Sciatic nerve (tissue), 2 donors: ENCODE data around the gene PTPRM. TPM values are rescaled to one million over a fixed set of nuclear protein-coding genes. Genes with fewer than 3 reads are reported as not detected.

Source experiments
- ATAC-seq: fragments of 200-7000 bp; cut with Tn5 transposase; one replicate; pipeline ENCODE4 v1.9.1; 2020; ENCODE audit warnings: mild to moderate bottlenecking, moderate library complexity
- DNase-seq: peaks from one replicate; pipeline ENCODE4 v3.0.0-alpha.2; 2020; ENCODE audit warnings: low spot score
- intact Hi-C: fragments of 100-400 bp; cut with DNase I; formaldehyde crosslinking; loops from one replicate; pipeline ENCODE4 v1.14.2; 2022
- total RNA-seq: library from RNA; stranded (reverse); fragmentation: NEBNext Ultra II Directional; extraction: Animal tissue kit (Norgen Biotek cat#: 25700); gene quantifications from one replicate; pipeline ENCODE4 v1.2.1, GENCODE V29; 2021
- donor health status: DM: no; HTN: no; CAD: no.
- donor health status: DM: no; HTN: no; CAD: no.

The PTPRM gene
- total RNA-seq, 1 donor from 2014 or later, result 66.5 TPM

DNA sequence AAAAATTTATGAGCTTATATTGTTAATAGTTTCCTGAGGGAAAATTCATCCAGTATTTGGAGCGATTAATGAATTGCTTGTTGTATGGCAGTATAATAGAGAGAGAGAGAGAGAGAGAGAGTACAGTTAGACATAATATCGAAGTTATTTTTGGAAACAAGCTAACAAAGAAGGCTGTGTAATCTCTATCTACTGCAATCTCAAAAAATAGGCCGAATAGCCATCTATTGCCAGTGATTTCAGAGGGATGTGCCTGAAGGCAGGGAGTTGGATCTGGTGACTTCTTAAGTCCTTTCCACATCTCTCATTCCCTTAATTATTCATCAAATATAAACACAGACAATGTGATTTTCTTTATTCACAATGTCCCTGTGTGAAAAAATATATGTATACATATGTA is 609.0 kb downstream of the PTPRM start:
- DNase-seq, result no peak
- ATAC-seq, result peak; percentile 75
- intact Hi-C loops, result no loop called here

DNA sequence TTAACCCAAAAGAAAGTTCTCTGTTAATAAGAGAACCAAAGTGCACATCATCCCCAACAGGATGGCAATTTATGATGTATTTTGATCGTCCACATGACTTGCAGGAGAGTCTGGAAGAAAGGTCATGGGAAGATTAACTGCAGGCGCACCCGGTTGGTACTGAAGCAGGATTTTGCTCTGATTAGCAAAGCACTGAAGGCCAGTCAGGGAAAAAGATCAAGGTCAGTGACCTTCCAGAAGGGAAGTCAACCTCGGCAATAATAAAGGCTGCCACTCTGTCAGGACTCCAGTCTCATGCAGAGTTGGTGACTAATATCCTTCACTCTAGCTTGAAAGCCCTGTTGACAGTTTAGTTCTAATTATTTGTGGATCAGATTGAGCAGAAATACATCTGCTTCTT is 609.4 kb downstream of the PTPRM start:
- intact Hi-C loops, result no loop called here
- DNase-seq, result no peak
- peak; percentile 23 for ATAC-seq

DNA sequence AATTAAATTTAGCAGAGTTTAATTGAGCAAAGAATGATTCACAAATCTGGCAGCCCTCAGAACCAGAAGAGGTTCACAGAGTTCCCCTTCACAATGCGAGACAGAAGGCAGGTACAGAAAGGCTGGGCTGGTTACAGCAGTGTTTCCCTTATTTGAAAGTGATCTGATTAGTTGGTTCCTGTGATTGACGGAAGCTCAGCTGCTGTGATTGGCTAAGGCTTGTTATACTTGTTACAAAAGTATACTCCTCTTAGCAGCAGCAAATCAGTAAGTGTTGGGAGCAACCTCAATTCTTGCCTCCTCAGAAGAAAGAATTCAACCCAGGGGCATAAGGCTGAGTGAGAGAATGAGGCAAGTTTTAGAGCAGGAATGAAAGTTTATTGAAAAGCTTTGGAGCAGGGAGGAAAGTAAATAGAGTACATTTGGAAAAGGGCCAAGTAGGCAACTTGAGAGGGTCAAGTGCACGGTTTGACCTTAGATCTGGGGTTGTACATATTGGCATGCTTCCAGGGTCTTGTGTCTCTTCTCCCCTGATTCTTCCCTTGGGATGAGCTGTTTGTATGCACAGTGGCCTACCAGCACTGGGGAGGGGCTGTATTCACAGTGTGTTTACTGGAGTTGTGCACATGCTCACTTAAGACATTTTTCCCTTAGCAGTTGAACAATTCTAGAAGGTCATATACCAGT is 610.4 kb downstream of the PTPRM start:
- ATAC-seq (peak; percentile 83), DNase-seq (no peak)
- intact Hi-C loops, result no loop called here

DNA sequence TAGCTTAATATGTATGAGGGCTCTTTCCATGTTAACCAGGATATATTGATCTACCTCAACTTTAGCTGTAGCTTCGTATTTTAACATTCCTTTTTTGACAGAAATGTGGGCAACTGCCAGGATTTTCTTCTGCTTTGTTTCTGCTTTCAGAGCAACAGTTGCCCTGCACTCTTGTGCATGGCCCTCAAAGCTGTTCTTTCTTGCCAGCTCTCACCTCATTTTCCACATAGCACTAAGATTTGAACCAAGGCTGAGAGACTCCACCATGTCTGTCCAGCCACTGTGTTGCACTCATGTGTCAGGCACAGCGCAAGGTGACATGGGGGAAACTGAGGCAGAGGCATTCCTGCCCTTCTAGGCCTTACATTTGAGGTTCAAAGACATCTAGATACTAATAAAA is 619.3 kb downstream of the PTPRM start:
- intact Hi-C loops, result no loop called here
- ATAC-seq (no peak), DNase-seq (no peak)

DNA sequence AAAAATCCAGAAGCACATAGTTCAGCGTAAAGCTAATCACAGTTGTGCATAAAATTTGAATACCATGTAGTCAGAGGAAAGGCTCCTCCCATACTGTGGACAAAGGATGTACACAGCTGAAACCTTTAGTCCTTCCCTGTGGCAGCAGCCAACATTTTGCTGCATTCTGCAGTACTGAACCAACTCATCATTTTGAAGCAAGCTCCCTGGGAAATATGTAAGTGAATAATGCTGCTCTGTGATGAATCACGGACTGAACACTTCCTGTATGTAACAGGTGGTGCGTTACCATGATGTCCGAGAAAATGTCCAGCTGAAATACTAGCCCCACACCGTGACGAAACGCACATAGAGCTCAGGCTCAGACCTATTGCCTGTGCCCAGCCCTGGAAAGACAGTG is 621.1 kb downstream of the PTPRM start:
- intact Hi-C loops, result no loop called here
- DNase-seq (no peak), ATAC-seq (no peak)

DNA sequence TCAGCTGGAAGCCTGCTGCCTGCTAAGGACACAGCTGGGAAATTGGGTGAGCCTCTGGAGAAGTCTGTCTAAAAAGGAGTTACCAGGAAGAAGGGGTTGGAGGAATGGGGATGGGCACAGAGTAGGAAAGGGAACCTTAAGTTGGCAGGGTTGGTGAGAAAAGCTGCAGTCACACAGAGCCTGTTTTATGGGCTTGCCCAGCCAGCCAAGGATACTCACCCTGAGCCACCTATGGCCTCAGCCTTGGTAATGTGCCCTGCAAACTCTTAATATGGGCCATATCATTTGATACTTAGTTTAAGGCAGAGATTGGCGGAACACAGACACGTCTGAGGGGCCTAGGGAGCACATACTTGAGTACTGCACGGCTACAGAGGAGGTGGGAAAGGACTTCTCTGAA is 623.9 kb downstream of the PTPRM start:
- intact Hi-C loops, result no loop called here
- no peak for DNase-seq
- ATAC-seq, result no peak

DNA sequence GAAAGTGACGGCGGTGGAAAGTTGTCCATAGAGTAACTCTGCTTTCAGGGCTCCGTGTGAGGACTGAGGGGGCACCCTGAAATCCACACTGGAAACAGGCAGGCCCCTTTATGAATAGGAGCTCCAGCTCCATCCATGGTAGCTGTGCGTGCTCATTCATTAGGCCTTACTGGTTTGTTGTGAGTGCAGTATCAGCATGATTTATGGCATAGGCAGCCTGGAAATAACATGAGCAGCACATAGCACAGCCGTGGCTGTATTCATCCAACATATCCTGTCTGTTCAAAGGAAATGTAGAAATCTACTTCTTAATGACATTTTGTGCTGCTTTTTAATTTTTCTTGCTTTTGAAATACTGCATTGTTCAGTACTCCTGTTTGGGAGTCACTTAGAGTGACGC is 627.3 kb downstream of the PTPRM start:
- DNase-seq (no peak), ATAC-seq (no peak)
- intact Hi-C loops, result no loop called here

DNA sequence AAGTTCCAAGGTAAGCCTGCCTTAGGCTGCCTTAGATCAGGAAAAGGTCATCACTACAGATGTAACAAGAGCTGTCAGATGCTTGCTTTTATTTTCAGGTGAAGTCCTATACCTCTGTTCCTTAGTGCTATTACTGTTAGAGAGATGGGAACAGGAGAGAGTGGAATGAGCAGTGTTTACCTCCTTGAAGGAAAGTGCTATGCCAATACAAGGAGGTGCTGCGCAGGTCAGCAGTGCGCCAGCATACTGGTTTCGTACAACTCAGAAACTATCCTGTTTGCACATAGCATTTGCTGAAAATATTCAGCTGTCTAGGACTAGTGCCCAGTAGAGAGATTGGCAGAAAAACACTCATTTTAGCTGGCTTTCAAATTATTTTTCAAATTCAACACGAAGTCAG is 629.1 kb downstream of the PTPRM start:
- no peak for ATAC-seq
- no peak for DNase-seq
- intact Hi-C loops, result no loop called here

DNA sequence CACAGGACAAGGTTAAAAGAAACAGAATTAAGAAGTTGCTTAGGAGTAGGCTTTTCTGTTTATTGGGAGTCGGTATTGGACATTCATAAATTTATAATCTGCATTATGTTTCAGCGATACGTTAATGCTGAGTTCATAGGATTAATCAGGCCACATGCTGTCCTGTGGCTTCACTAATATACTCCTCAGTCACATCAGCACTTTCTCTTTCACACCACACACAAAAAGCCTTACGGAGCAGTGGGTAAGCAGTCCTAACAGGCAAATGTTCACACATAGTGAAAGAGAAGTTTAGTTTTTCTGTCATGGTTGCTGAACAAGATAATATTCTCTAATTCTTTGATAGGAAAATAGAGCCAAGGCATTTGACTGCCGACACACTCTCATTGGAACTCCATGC is 630.4 kb downstream of the PTPRM start:
- no peak for ATAC-seq
- intact Hi-C loops, result no loop called here
- no peak for DNase-seq

DNA sequence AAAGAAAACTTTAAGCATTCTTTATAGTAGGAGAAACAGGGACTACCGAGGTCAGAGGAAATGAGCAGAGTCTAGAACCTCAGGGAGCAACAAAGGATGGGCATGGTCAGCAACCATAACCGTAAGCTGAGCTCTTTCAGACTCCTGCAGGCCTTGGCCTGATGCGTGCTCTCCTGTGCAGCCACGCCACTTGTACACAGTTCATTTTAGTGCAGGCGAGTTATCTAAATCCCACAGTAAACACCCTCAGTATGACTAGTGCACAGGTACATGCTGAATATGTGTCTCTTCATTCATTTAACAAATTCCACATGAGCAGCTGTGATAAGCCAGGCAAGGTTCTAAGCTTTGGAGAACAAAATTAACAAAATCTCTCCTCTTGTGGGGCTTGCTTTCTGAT is 640.9 kb downstream of the PTPRM start:
- intact Hi-C loops, result no loop called here
- ATAC-seq (no peak), DNase-seq (no peak)

DNA sequence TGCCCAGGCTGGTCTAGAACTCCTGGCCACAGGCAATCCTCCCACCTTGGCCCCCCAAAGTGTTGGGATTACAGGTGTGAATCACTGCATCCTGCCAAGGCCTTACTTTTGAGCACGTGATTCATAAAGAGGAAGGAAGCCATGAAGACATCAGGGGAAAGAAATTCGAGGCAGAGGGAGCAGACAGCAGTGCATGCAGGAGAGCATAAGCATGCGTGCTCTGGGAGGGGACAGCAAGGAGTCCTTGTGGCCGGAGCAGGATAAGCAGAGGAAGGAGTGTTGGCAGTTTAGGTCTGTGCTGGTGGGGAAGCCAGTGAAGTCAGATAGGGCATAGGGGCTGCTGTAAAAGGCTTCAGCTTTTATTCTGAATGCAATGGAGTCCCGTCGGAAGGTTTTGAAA is 641.6 kb downstream of the PTPRM start:
- intact Hi-C loops, result no loop called here

DNA sequence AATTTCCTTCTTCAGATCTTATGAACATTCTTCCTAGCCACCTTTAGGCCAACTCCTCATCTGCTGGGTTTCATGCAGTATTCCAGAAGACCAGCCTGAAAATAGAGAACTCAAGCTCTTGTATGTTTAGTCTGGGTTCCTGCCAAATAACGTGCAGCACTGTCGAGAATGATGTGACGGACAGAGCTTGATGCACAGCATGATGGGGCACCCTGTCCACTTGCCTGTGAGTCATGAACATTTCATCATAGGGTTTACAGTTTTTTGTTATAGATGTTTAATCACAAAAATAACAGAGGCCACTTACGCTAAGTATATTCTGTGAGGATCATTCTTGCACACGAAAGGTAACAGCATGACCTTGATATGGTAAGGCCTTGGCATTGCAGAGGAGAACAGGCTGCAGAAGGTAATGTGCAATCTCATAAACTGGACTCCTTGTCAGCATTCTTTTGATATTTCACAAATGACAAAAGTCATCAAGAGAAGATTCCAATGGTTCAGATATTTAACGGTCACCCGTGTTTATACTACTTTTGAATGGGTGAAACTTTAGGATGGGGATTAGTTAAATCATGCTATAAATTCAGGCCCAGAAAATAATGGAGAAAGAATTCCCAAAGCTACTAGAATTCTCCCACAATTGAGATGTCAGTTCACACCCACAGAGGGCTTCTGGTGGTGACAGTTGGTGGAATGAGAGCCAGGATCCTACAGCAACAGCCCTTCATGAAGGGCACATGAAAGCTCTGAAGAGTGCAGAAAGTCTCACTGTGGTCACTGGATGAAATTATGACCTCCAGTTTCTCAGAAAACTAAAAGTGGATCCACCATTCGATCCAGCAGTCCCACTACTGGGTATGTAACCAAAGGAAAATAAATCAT is 646.0 kb downstream of the PTPRM start:
- intact Hi-C loops, result no loop called here
- DNase-seq, result no peak
- no peak for ATAC-seq

More for the DNA sequence above, 641.6 kb downstream of the PTPRM start:
- DNase-seq (no peak), ATAC-seq (no peak)

DNA sequence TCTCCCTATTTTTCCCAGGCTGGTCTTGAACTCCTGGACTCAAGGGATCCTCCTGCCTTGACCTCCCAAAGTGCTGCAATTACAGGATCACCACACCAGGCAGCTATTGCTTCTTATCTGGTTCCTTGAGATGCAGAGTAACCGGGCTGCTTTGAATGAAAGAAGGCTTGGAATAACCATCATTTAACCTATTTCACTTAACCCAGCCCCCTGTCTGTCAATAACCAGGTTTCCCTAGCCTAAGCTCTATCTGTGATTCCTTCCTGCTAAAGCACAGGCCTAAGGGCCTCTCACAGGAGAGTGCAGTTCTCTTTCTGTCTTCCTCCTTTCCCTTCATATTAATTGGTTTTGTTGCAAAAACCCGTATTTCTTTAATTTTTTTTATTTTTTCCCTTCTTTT is 648.6 kb downstream of the PTPRM start:
- ATAC-seq, result no peak
- intact Hi-C loops, result no loop called here
- DNase-seq, result no peak

DNA sequence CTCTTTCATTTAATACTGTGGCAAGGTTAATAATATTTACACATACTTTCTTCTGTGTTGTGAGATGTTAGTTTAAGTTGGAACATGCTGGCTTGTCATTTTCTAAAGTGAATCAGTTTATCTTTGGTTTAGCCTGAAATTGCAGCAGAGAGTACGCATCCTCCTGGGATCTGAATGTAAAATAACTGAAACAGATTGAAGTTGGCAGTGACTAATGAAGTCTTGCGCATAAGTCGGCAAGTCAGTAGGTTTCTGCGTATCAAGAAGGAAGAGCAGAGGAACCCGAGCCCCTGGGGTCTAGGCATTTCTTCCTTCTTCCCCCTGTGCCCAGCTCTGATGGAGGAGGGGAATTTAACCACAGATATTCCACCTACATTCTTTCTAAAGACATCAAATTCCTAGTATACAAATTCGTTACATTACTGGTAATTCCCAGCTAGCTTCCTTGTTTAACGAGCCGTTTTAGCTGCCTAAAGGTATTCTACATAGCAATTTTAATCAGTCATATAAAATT is 650.0 kb downstream of the PTPRM start:
- DNase-seq (no peak), ATAC-seq (no peak)
- intact Hi-C loops, result no loop called here

DNA sequence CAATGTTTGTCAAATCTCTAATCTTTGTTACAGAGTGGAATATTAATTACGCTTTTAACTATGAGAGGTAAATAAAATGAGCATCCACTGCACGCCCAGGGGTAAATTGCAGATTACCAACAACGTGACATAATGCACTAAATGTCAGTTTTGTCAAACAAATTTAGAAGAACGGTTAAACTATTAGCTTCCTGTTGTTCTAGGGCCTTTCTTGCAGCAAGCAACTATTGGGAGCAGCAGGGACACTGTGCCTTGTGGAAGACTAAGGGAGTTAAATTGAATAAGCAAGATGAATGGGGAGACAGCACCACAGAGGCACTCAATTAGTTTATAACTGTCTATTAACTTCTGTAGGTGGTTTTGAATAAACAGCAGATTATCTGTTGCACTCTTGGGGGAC is 651.1 kb downstream of the PTPRM start:
- intact Hi-C loops, result no loop called here
- ATAC-seq, result no peak

DNA sequence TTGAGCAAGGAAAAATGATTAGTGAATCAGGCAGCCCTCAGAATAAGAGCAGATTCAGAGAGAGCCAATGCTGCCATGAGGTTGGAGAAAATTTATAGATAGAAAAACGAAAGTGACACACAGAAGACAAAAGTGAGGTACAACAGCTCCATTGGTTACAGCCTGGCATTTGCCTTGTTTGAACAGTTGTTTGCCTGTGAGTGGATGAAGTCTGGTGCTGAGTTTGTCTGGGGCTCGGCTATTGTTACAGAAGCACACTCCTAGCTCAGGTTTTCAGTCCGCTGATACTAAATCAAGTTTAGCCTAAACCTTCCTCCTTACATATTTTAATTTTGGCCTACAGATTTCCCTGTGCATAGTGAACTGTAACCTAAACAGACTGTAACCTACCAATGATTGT is 654.3 kb downstream of the PTPRM start:
- no peak for DNase-seq
- ATAC-seq, result no peak
- intact Hi-C loops, result no loop called here

More for the DNA sequence above, 651.1 kb downstream of the PTPRM start:
- DNase-seq, result no peak

DNA sequence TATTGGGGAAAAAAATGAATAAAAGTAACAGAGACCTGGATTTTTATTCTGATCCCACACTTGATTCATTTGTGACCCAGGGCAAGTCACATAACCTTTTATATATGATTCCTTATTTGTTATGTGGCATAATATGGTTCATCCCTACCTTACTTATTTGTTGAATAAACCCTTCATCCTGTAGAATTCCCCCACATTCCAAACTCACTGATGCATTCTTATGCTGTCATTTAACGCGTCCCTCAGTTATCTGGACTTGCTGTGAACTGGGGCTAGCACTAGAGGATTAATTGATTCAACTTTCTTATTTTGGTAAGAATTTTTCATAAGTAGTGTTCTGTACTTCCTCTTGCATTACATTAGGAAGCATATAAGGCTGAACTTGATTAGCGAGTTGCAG is 657.5 kb downstream of the PTPRM start:
- DNase-seq, result no peak
- intact Hi-C loops, result no loop called here
- no peak for ATAC-seq

DNA sequence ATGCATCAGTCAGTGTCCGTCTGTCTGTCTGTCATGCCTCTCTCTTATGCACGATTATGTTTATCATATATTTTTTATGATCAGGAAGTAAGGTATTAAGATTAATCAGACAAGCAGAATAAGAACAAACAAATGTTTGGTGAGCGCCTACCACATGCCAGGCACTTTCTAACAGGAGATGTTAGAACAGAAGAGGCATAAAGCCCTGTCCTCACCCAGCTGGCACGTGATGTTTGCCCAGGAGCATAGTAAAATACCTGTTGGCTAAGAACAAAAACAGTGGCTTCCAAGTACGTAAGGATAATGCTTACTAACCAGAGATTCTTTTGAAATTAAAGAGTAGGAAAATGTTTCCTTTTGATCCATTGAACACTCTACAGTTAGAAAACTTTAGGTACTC is 661.9 kb downstream of the PTPRM start:
- intact Hi-C loops, result no loop called here
- DNase-seq (no peak), ATAC-seq (no peak)

DNA sequence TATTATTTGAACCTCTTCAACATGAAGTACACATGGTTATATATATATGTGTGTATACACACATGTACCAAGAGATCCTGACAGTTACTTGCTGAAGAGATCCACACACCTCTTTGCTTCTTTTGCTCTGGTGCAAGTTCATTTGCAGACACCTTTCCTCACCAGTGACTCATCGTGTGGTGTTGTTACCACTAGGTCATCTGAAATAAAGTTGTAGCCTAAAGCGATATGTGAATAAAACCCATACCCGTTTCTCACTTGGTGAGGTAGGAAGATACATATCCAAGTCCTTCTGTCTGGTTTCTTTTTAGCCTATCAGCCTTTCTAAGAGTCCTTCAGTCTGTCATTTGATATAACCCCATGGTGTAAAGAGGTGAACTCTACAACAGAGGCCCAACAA is 662.7 kb downstream of the PTPRM start:
- DNase-seq (no peak), ATAC-seq (no peak)
- intact Hi-C loops, result no loop called here

DNA sequence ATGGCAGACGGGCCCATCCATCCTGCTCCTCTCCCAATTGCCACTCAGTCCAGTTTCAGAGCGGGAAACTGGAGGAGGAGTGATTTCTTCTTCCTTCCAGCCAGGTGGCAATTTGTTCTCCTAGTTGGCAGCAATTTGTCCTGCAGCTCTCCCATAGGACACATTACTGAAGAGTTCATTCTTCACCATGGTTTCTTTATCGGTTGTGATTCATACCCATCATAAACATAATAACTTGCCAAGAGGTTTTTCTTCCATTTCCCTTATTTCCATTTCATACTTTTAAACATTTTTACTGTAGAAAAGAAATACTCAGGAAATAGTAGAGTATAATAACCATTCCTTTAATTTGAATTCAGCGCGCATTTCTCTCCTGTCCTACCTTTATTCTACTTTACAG is 664.2 kb downstream of the PTPRM start:
- no peak for DNase-seq
- no peak for ATAC-seq
- intact Hi-C loops, result no loop called here
